Progenitor cell of endocrine pancreas (in vitro differentiated cells): Measurements from ENCODE around the gene OR52E5. TPM values are rescaled to one million over a fixed set of nuclear protein-coding genes. Genes with fewer than 3 reads are reported as not detected.

Source experiments
- DNase-seq: peaks from one replicate; pipeline ENCODE4 v3.0.0; 2021; ENCODE audit warnings: low spot score; ENCODE audit not compliant: unreplicated experiment
- H3K27ac Mint-ChIP-seq: 2 replicates; pipeline ENCODE4 v1.8.0; 2021; ENCODE audit warnings: mild to moderate bottlenecking, moderate library complexity, mixed read lengths
- H3K27me3 Mint-ChIP-seq: 2 replicates; pipeline ENCODE4 v1.8.0; 2021; ENCODE audit warnings: mixed read lengths
- H3K36me3 Mint-ChIP-seq: 2 replicates; pipeline ENCODE4 v1.8.0; 2022; ENCODE audit warnings: mixed read lengths; ENCODE audit not compliant: insufficient read depth
- H3K4me1 Mint-ChIP-seq: 2 replicates; pipeline ENCODE4 v1.8.0; 2021; ENCODE audit warnings: low read depth, mixed read lengths
- H3K4me3 Mint-ChIP-seq: 2 replicates; pipeline ENCODE4 v1.8.0; 2021; ENCODE audit warnings: low read depth, mild to moderate bottlenecking, moderate library complexity, mixed read lengths
- H3K9me3 Mint-ChIP-seq: 2 replicates; pipeline ENCODE4 v1.8.0; 2021; ENCODE audit warnings: low read depth, mixed read lengths
- total RNA-seq: library from RNA; stranded (reverse); gene quantifications from 2 replicates; pipeline ENCODE4 v1.2.1, GENCODE V29; 2021
- TF ChIP-seq, protein P1 (sequence below): fragments of 200-600 bp; sonication (generic); IDR thresholded peaks from one replicate; pipeline ENCODE4 v1.5.0; 2021; ENCODE audit warnings: antibody characterized with exemption, mild to moderate bottlenecking; ENCODE audit not compliant: unreplicated experiment

Gene OR52E5
- total RNA-seq, 1 donor from 2014 or later = not detected

DNA sequence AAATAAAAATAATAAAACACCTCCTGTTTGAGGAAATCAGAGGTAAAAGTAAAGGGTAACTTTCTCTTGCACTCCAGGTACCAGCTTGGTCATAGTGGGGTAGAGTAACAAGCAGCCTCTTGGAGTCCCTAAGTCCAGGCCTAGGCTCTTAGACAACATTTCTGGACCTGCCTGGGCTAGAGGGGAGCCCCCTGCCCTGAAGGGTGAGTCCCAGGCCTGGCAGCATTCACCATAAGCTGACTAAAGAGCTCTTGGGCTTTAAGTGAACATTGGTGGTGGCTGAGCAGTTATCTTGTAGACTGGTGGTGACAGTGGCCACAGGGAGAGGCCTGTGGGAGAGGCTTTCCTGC is 30.4 kb downstream of the OR52E5 start:
- Mint-ChIP-seq H3K4me1 (no peaks in the 10 kb centered on the region), H3K27me3 (no peaks in the 10 kb centered on the region), H3K9me3 (peaks cover 15% of the 10 kb centered on the region), H3K36me3 (no peaks in the 10 kb centered on the region), H3K27ac (no peak overlapping the region), H3K4me3 (no peak overlapping the region)
- no peak for DNase-seq
- TF ChIP-seq, protein P1, sequence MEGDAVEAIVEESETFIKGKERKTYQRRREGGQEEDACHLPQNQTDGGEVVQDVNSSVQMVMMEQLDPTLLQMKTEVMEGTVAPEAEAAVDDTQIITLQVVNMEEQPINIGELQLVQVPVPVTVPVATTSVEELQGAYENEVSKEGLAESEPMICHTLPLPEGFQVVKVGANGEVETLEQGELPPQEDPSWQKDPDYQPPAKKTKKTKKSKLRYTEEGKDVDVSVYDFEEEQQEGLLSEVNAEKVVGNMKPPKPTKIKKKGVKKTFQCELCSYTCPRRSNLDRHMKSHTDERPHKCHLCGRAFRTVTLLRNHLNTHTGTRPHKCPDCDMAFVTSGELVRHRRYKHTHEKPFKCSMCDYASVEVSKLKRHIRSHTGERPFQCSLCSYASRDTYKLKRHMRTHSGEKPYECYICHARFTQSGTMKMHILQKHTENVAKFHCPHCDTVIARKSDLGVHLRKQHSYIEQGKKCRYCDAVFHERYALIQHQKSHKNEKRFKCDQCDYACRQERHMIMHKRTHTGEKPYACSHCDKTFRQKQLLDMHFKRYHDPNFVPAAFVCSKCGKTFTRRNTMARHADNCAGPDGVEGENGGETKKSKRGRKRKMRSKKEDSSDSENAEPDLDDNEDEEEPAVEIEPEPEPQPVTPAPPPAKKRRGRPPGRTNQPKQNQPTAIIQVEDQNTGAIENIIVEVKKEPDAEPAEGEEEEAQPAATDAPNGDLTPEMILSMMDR = no peak

DNA sequence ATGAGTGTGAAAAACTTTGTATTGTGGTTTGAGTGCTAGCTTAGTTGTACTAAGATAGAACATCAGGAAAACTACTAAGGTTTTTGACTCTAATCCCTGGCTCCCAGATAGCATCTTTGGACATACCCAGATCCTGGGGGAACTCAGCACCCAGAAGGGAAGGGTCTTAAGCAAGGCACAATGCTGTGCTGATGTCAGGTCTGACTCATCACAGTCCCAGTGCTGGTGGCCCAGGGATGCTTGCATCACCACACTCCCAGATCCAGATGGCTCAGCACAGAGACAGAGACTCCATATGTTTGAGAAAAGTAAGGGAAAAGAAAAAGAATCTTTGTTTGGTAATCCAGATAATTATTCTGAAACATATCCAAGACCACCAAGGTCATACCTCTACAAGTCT is 30.8 kb downstream of the OR52E5 start:
- TF ChIP-seq, protein P1 = no peak
- no peaks in the 10 kb centered on the region for H3K36me3 Mint-ChIP-seq
- H3K27me3 Mint-ChIP-seq = no peaks in the 10 kb centered on the region
- no peak for DNase-seq
- no peaks in the 10 kb centered on the region for H3K4me1 Mint-ChIP-seq
- no peak overlapping the region for H3K4me3 Mint-ChIP-seq
- peaks cover 16% of the 10 kb centered on the region for H3K9me3 Mint-ChIP-seq
- no peak overlapping the region for H3K27ac Mint-ChIP-seq

DNA sequence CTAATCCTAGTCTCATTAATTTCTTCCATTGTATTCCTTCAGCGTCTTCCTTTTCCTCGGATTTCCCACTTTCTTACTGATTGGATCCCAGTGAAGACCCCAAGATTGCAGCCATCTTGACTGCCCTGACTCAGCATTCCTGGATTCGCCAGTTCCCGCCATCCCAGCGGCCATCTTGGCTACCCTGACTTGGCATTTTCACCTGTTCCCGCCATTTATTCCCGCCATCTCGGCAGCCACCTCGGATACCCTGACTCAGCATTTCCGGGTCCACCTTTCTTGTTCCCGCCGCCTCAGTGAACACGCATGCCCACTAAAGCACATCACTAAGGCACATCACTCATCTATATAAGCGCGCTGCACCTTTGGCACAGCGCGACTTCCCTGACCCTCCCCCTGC is 35.3 kb downstream of the OR52E5 start:
- H3K4me1 Mint-ChIP-seq = no peaks in the 10 kb centered on the region
- H3K9me3 Mint-ChIP-seq = peaks cover 38% of the 10 kb centered on the region
- H3K4me3 Mint-ChIP-seq = no peak overlapping the region
- H3K27me3 Mint-ChIP-seq = no peaks in the 10 kb centered on the region
- no peaks in the 10 kb centered on the region for H3K36me3 Mint-ChIP-seq
- DNase-seq = no peak
- TF ChIP-seq, protein P1 = no peak
- no peak overlapping the region for H3K27ac Mint-ChIP-seq

DNA sequence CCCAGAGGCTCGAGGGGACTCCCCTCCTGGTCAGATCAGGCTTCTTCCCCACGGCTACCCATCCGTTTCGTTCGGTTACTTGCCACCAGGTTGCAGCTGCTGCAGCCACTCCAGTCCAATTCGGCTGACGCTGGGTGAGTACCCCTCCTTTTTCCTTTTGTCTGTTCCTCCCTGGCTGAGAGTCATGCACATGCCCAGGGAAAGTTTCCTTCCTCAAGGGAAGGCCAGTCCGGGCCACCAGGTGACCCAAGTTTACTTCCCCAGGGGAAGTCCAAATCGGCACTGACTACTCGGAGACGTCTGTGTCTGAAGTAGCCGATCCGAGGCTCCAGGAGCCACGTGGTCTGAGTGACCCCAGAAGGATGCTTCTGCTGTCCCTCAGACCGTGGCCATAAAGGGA is 35.8 kb downstream of the OR52E5 start:
- TF ChIP-seq, protein P1 = no peak
- Mint-ChIP-seq H3K27me3 (no peaks in the 10 kb centered on the region), H3K27ac (no peak overlapping the region), H3K9me3 (peaks cover 41% of the 10 kb centered on the region), H3K36me3 (no peaks in the 10 kb centered on the region), H3K4me1 (no peaks in the 10 kb centered on the region), H3K4me3 (no peak overlapping the region)
- DNase-seq = no peak

DNA sequence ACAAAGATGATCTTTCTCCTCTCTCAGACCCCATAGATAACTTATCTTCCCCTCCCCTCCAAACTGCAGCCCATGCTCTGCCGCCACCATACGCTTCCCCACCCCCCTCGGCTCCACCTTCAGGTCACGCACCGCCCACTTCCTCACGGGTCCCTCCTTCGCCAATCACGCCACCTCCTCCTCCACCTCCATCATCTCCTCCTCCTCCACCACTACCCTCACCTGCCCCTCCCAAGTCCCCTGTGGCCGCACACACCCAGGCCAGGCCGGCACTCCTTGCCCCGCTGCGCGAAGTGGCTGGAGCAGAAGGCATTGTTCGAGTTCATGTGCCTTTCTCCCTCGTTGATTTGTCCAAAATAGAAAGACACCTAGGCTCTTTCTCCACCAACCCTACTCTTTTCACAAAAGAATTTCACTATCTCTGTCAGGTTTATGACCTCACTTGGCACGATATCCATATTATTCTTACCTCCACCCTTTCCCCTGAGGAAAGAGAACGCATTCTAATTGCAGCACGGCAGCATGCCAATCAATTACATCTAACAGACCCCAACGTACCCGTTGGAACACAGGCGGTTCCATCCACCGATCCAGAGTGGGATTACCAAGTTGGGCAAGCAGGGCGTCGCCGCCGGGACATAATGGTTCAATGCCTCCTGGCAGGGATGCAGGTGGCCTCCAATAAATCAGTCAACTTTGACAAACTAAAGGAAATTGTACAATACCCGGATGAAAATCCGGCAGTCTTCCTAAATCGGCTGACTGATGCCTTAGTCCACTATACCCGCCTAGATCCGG is 36.8 kb downstream of the OR52E5 start:
- no peak for DNase-seq

More for the DNA sequence above, 36.8 kb downstream of the OR52E5 start:
- Mint-ChIP-seq H3K4me1 (no peaks in the 10 kb centered on the region), H3K27ac (peak overlapping the region; percentile 34), H3K9me3 (peaks cover 35% of the 10 kb centered on the region), H3K4me3 (no peak overlapping the region), H3K27me3 (no peaks in the 10 kb centered on the region), H3K36me3 (no peaks in the 10 kb centered on the region)
- TF ChIP-seq, protein P1 = no peak
